Stimulated activated CD8-positive, alpha-beta memory T cell treated with anti-CD3 and anti-CD28 coated beads, Interleukin-12 subunit alpha, Interleukin-12 subunit beta, amount 100 ng/mL, for 1 hour (primary cell): ENCODE data around the gene PRB2.
"Not testable (repeated sequence)": the region's sequence is repeated elsewhere in the genome, so short reads cannot be mapped to it uniquely, and the experiment has no call there.

Experiments
- DNase-seq: peaks from one replicate; pipeline ENCODE4 v3.0.0-alpha.2; 2020; ENCODE audit warnings: low read depth

The PRB2 gene

DNA sequence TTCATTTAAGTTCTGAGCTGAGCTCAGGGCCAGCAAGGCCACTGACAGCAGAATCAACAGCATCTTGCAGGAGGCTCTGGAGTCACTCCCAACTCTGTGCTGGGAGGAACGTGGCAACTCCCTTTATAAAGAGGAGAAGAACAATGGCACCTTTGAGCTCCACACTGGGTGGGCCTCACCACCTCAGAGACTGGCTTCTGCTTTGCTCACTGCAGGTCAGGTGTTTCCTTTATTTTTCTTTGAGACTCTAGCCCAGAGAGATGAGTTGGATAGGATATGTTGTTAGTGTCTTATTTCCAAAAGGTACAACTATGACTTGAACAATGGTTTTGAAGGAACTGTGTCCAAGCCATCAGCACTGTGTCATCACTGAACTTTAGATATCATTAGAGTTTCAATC is at the start of gene PRB2:
TSS of gene PRB2 (minus strand) at position 101 of the 400 bp plus-strand sequence. CDS start at position 63, 38 bp downstream.
- not testable (repeated sequence) for DNase-seq

GRCh38 chr12:11437966-11438365 is 42.6 kb upstream of the PRB2 start:
- no peak for DNase-seq

GRCh38 chr12:11433664-11434063 is 38.3 kb upstream of the PRB2 start:
- no peak for DNase-seq

- no peak for DNase-seq
Measured at GRCh38 chr12:11431486-11431885, 36.1 kb upstream of the PRB2 start.

- no peak for DNase-seq
Measured at GRCh38 chr12:11427341-11427740, 32.0 kb upstream of the PRB2 start.

DNA sequence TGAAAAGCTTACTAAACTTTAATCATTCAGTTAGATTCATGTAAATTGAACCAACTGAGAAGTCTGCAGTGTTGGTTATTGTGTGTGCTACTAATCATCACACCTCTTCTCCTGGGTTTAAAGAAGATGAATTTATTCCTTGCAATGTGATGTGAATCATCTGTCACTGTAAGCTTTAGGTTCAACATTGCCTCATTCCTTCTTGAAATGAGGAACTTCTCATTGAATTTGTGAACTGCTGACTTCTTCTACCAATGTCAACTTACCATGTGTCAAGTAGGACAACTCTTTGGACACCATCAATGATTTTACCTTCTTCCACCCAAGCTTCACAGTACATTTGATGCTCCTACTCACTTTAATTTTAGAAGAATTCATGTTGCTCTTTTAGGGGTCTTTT is 17.4 kb upstream of the PRB2 start:
- no peak for DNase-seq

DNA sequence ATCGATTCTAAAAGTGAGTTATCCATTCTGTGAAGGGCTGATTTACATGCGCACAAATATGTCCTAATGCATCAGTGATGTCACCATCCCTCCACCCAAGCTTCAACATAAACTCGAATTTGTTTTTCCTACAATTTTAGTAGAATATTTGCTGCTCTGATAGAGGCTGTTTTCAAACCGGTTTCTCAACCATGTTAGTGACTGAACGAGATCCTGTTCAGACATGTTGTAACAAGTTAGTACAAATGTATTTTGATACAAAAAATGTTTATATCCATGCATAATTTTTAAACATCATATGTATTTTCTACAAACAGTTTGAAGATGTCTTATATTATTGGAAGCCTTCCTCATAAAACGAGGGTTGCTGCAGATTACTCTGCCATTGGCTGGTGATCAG is 12.7 kb upstream of the PRB2 start:
- no peak for DNase-seq

DNA sequence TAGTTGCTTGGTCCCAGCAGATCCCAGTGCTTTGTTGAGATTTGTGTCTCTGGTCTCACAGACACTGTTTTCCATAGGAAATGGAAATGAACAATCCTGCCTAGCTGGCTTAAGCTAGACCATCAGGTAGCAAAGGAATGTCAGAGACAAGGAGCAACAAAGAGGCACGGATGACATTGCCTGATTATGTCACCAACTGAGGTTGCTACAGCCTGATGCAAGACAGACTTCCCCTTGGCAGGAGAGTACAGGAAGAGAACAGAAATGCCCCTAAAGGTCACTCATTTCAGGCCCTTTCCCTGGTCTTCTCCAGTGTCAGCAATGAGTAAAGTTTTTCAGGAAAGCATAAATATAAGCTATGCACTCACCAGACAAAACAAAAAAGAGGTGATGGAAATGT is 2.0 kb upstream of the PRB2 start:
- no peak for DNase-seq

- DNase-seq, result not testable (repeated sequence)
Measured at GRCh38 chr12:11391456-11391855, 3.9 kb downstream of the PRB2 start.

GRCh38 chr12:11377420-11377819 is 17.9 kb downstream of the PRB2 start:
- DNase-seq, result not testable (repeated sequence)

GRCh38 chr12:11361151-11361550 is 34.2 kb downstream of the PRB2 start:
- DNase-seq, result no peak

DNA sequence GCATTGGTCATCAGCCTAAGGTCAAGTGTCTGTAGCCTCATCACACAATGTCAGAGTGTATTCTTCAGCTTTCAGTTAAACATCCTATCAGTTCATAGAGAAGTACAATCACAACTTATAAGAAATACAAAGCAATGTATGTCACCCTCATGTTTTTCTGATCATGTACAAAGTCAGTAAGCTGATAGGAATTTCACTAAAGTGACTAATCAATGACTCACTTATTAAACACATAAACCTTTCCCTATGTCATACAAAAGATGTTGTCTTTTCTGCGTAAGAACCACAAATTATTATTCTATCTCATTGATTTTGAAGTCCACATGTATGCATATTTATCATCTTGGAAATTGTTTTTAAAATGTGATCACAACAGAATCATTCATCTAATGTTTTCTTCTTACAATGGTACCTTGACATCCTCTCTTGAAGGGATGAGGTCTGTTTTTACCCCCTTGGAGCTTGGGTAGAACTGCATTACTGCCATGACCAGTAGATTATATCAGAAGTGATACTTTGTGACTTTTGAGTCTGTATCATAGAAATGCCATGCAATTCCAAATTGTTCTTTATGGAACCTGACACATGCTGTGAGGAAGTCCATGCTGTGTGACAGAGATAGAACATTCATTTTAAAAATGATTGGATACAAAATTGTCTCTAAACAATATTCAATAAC is 35.0 kb downstream of the PRB2 start:
- not testable (repeated sequence) for DNase-seq

GRCh38 chr12:11351736-11352135 is 43.6 kb downstream of the PRB2 start:
- not testable (repeated sequence) for DNase-seq

DNA sequence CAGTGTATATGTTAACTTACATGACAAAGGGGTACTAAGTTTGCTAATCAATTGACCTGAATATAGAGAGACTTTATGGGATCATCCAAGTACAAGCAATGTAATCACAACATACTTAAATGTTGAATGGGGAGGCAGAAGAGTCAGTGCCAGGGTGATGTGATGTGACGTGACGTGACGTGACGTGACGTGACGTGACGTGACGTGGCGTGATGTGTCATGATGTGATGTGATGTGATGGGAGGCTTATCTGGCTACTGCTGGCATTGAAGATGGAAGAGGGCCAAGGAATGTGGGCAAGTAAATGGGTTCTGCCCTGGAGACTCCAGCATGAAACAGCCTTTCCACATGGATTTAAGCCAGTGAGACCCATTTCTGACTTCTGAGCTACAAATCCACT is 46.9 kb downstream of the PRB2 start:
- DNase-seq, result no peak

- DNase-seq, result no peak
Measured at GRCh38 chr12:11347810-11348209, 47.6 kb downstream of the PRB2 start.

DNA sequence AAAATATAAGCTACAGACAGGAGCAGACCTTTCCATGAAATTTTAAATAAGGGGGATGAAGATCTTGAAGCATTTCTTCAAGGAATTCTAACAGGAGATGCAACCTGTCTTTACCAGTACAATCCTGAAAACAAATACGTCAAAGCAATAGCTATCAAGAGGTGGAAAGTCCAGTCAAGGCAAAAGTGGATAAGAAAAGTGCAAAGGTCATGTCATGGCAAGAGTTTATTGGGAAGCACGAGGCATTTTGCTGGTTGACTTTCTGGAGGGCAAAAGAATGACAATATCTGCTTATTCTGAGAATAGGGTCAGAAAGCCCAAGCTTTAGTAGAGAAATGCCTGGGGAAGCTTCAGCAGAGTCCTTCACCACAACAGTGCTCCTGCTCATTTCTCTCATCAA is 50.9 kb downstream of the PRB2 start:
- DNase-seq, result no peak
